ENCODE measurements around the gene ABCG4.
"Not testable (repeated sequence)": the region's sequence is repeated elsewhere in the genome, so short reads cannot be mapped to it uniquely, and the experiment has no call there.

Gene ABCG4

GRCh38 chr11:119121008-119121810 is 27.6 kb upstream of the ABCG4 start, which contains the start of gene HINFP:
Gene HINFP (plus strand): TSS chr11:119121580. CDS start chr11:119126945, 5,365 bp downstream.
- H3K4me1 Mint-ChIP-seq: peaks cover 42% of the 10 kb centered on the region
- H3K27ac Mint-ChIP-seq: peak within 1 kb of the TSS; percentile 64
- H3K4me3 Mint-ChIP-seq: peak within 1 kb of the TSS; percentile 87
- peak; percentile 100 for DNase-seq
- no peaks in the 10 kb centered on the region for H3K27me3 Mint-ChIP-seq
- CTCF ChIA-PET: interaction anchor here (0.7 to 1.6 kb wide), 7 partner anchors 12 to 161 kb away, joined by 3 to 6 read pairs (median 3); partner anchors contain the start of genes C2CD2L and VPS11
- H3K36me3 Mint-ChIP-seq: peaks cover 32% of the 10 kb centered on the region
- no peaks in the 10 kb centered on the region for H3K9me3 Mint-ChIP-seq

GRCh38 chr11:119121811-119122124 is 27.1 kb upstream of the ABCG4 start:
- CTCF ChIA-PET: interaction anchor here (0.7 to 1.4 kb wide), 6 partner anchors 12 to 160 kb away, joined by 3 to 4 read pairs (median 3); partner anchors contain the start of genes C2CD2L and VPS11
- Mint-ChIP-seq H3K27ac (peak overlapping the region; percentile 64), H3K36me3 (peaks cover 31% of the 10 kb centered on the region), H3K4me1 (peaks cover 42% of the 10 kb centered on the region), H3K4me3 (peak overlapping the region; percentile 87), H3K9me3 (no peaks in the 10 kb centered on the region), H3K27me3 (no peaks in the 10 kb centered on the region)
- no peak for DNase-seq

- CTCF ChIA-PET: interaction anchor here (1.5 kb wide), 1 partner anchor 9 kb away, joined by 4 read pairs; no protein-coding TSS in a partner anchor
- Mint-ChIP-seq H3K27me3 (no peaks in the 10 kb centered on the region), H3K36me3 (peaks cover 32% of the 10 kb centered on the region), H3K4me1 (peaks cover 33% of the 10 kb centered on the region), H3K9me3 (no peaks in the 10 kb centered on the region), H3K27ac (no peak overlapping the region), H3K4me3 (no peak overlapping the region)
- DNase-seq: no peak
Observed at GRCh38 chr11:119125821-119126220, 23.0 kb upstream of the ABCG4 start.

GRCh38 chr11:119126675-119127268 is 22.1 kb upstream of the ABCG4 start:
- Mint-ChIP-seq H3K4me3 (no peak overlapping the region), H3K27me3 (no peaks in the 10 kb centered on the region), H3K36me3 (peaks cover 39% of the 10 kb centered on the region), H3K4me1 (peaks cover 30% of the 10 kb centered on the region), H3K27ac (no peak overlapping the region), H3K9me3 (no peaks in the 10 kb centered on the region)
- DNase-seq: no peak
- CTCF ChIA-PET: interaction anchor here (1.1 to 1.4 kb wide), 2 partner anchors 18 to 21 kb away, joined by 3 read pairs; no protein-coding TSS in a partner anchor

- Mint-ChIP-seq H3K36me3 (peaks cover 42% of the 10 kb centered on the region), H3K27ac (no peak overlapping the region), H3K4me1 (peaks cover 12% of the 10 kb centered on the region), H3K4me3 (no peak overlapping the region), H3K9me3 (no peaks in the 10 kb centered on the region), H3K27me3 (no peaks in the 10 kb centered on the region)
- DNase-seq: no peak
- CTCF ChIA-PET: interaction anchor here (0.8 kb wide), 1 partner anchor 38 kb away, joined by 3 read pairs; no protein-coding TSS in a partner anchor
Observed at GRCh38 chr11:119130662-119131061, 18.2 kb upstream of the ABCG4 start.

GRCh38 chr11:119134389-119134978 is 14.4 kb upstream of the ABCG4 start:
- CTCF ChIA-PET: interaction anchor here (1.3 to 2.8 kb wide), 3 partner anchors 9 to 20 kb away, joined by 4 to 7 read pairs (median 4); no protein-coding TSS in a partner anchor
- DNase-seq: no peak
- H3K36me3 Mint-ChIP-seq: peaks cover 32% of the 10 kb centered on the region

GRCh38 chr11:119139276-119139675 is 9.6 kb upstream of the ABCG4 start:
- H3K4me1 Mint-ChIP-seq, H3K36me3 Mint-ChIP-seq, H3K4me3 Mint-ChIP-seq, CTCF ChIA-PET, H3K9me3 Mint-ChIP-seq, H3K27ac Mint-ChIP-seq, DNase-seq: not testable (repeated sequence)
- peaks cover 43% of the 10 kb centered on the region for H3K27me3 Mint-ChIP-seq

More at GRCh38 chr11:119134389-119134978, 14.4 kb upstream of the ABCG4 start:
- Mint-ChIP-seq H3K27ac (no peak overlapping the region), H3K27me3 (peaks cover 23% of the 10 kb centered on the region), H3K4me1 (no peaks in the 10 kb centered on the region), H3K4me3 (no peak overlapping the region), H3K9me3 (no peaks in the 10 kb centered on the region)

- Mint-ChIP-seq H3K4me3 (no peak overlapping the region), H3K36me3 (no peaks in the 10 kb centered on the region)
Observed at GRCh38 chr11:119144825-119145486, 3.9 kb upstream of the ABCG4 start.

GRCh38 chr11:119145551-119145950 is 3.3 kb upstream of the ABCG4 start:
- CTCF ChIA-PET: interaction anchor here (1.0 to 1.9 kb wide), 8 partner anchors 11 to 183 kb away, joined by 3 to 7 read pairs (median 6); partner anchors contain the start of genes CBL and HINFP

More at GRCh38 chr11:119144825-119145486, 3.9 kb upstream of the ABCG4 start:
- Mint-ChIP-seq H3K9me3 (no peaks in the 10 kb centered on the region), H3K27ac (no peak overlapping the region), H3K27me3 (peaks cover 66% of the 10 kb centered on the region), H3K4me1 (peaks cover 17% of the 10 kb centered on the region)
- CTCF ChIA-PET: interaction anchor here (0.6 to 1.9 kb wide), 10 partner anchors 8 to 183 kb away, joined by 3 to 7 read pairs (median 4); partner anchors contain the start of gene CBL
- peak; percentile 51 for DNase-seq

GRCh38 chr11:119147604-119148333 is 1.1 kb upstream of the ABCG4 start:
- Mint-ChIP-seq H3K4me3 (peak overlapping the region; percentile 42), H3K4me1 (peaks cover 17% of the 10 kb centered on the region), H3K36me3 (no peaks in the 10 kb centered on the region), H3K27ac (no peak overlapping the region), H3K9me3 (no peaks in the 10 kb centered on the region), H3K27me3 (peaks cover 86% of the 10 kb centered on the region)
- CTCF ChIA-PET: interaction anchor here (1.3 to 1.5 kb wide), 3 partner anchors 21 to 58 kb away, joined by 3 to 5 read pairs (median 3); partner anchors contain the start of gene CBL
- peak; percentile 27 for DNase-seq

More at GRCh38 chr11:119145551-119145950, 3.3 kb upstream of the ABCG4 start:
- Mint-ChIP-seq H3K4me3 (no peak overlapping the region), H3K27ac (no peak overlapping the region), H3K4me1 (peaks cover 17% of the 10 kb centered on the region), H3K27me3 (peaks cover 72% of the 10 kb centered on the region), H3K9me3 (no peaks in the 10 kb centered on the region), H3K36me3 (no peaks in the 10 kb centered on the region)
- no peak for DNase-seq

GRCh38 chr11:119148720-119149017 is 183 bp upstream of the ABCG4 start:
- peaks cover 85% of the 10 kb centered on the region for H3K27me3 Mint-ChIP-seq
- no peaks in the 10 kb centered on the region for H3K9me3 Mint-ChIP-seq
- CTCF ChIA-PET: interaction anchor here (1.1 to 1.5 kb wide), 3 partner anchors 48 to 92 kb away, joined by 3 to 5 read pairs (median 3); partner anchors contain the start of gene CBL
- H3K27ac Mint-ChIP-seq: no peak overlapping the region
- no peaks in the 10 kb centered on the region for H3K36me3 Mint-ChIP-seq
- H3K4me1 Mint-ChIP-seq: peaks cover 17% of the 10 kb centered on the region
- peak overlapping the region; percentile 71 for H3K4me3 Mint-ChIP-seq
- no peak for DNase-seq

- no peaks in the 10 kb centered on the region for H3K36me3 Mint-ChIP-seq
- no peak overlapping the region for H3K27ac Mint-ChIP-seq
- peak overlapping the region; percentile 21 for H3K4me3 Mint-ChIP-seq
- CTCF ChIA-PET: interaction anchor here (1.3 kb wide), 1 partner anchor 19 kb away, joined by 5 read pairs; no protein-coding TSS in a partner anchor
- peaks cover 88% of the 10 kb centered on the region for H3K27me3 Mint-ChIP-seq
- H3K4me1 Mint-ChIP-seq: peaks cover 17% of the 10 kb centered on the region
- no peak for DNase-seq
- H3K9me3 Mint-ChIP-seq: no peaks in the 10 kb centered on the region
Observed at GRCh38 chr11:119149786-119150275, 979 bp downstream of the ABCG4 start.

GRCh38 chr11:119152043-119152442 is 3.2 kb downstream of the ABCG4 start:
- Mint-ChIP-seq H3K27ac (no peak overlapping the region), H3K9me3 (no peaks in the 10 kb centered on the region), H3K4me3 (no peak overlapping the region), H3K4me1 (peaks cover 21% of the 10 kb centered on the region), H3K27me3 (peaks cover 95% of the 10 kb centered on the region), H3K36me3 (no peaks in the 10 kb centered on the region)
- CTCF ChIA-PET: interaction anchor here (0.6 to 3.2 kb wide), 5 partner anchors 10 to 529 kb away, joined by 3 to 12 read pairs (median 3); no protein-coding TSS in a partner anchor
- DNase-seq: no peak
